K562 (cell line): ENCODE results near the gene PRSS8. TPM values are rescaled to one million over a fixed set of nuclear protein-coding genes. Genes with fewer than 3 reads are reported as not detected.

Experiments used
- ATAC-seq: fragments of 200-7000 bp; cut with Tn5 transposase; 3 replicates; pipeline ENCODE4 v1.9.1; 2020; ENCODE audit warnings: moderate library complexity
- BruUV-seq: library from RNA; stranded (reverse); fragments of 400-500 nt; replicated peaks from 2 replicates; lab custom pipeline; 2021; lab: Mats Ljungman, UMichigan
- CTCF ChIA-PET: fragments of 300-600 bp; formaldehyde crosslinking; extraction: SDS; loops from one replicate; lab custom pipeline; 2021; ENCODE audit warnings: low intra/inter-chr PET ratio; lab: Yijun Ruan, JAX
- POLR2A ChIA-PET: fragments of 300-600, 350-650 bp; sonication (Branson Sonifier 250); formaldehyde crosslinking; extraction: SDS; loops from one replicate; lab custom pipeline; 2021; ENCODE audit warnings: antibody characterized with exemption, inconsistent platforms; lab: Yijun Ruan, JAX
- DNase-seq, 4 experiments: peaks; one replicate each; pipeline versions ENCODE4 v3.0.0 to v3.0.0-alpha.2; 2011 to 2018; ENCODE audit warnings: low spot score in 3 of 4, mixed read lengths in 3 of 4; ENCODE audit errors: extremely low read depth in 1 of 4
- FAIRE-seq: peaks from 2 replicates; lab custom pipeline; 2011; peaks lifted over from hg19 to GRCh38; lab: Jason Lieb, UNC
- H2AFZ ChIP-seq: 2 replicates; pipeline ENCODE4 v1.6.0; 2011; ENCODE audit warnings: low read depth, low read length, control low read depth, inconsistent platforms
- H3K27ac ChIP-seq: fragments of 200-600 bp; 3 replicates; pipeline ENCODE4 v1.8.0; 2011; ENCODE audit warnings: low read depth, mild to moderate bottlenecking, control low read depth, inconsistent platforms, low read length, moderate library complexity, mixed read lengths; ENCODE audit errors: extremely low read depth
- H3K27me3 ChIP-seq, 2 experiments: fragments of 300-600 bp in 1 of 2; 2 replicates in 1 of 2; 3 replicates in 1 of 2; pipeline versions ENCODE4 v1.6.0 to v1.8.0; 2011; ENCODE audit warnings: inconsistent platforms in 2 of 2, low read length in 2 of 2, mild to moderate bottlenecking in 1 of 2, mixed read lengths in 1 of 2, moderate library complexity in 1 of 2; ENCODE audit not compliant: control insufficient read depth in 2 of 2, insufficient read depth in 2 of 2
- H3K36me3 ChIP-seq: fragments of 300-600 bp; 3 replicates; pipeline ENCODE4 v1.8.0; 2011; ENCODE audit warnings: mild to moderate bottlenecking, low read length, inconsistent platforms; ENCODE audit not compliant: control insufficient read depth, insufficient read depth
- H3K4me1 ChIP-seq, 2 experiments: fragments of 200-600 bp in 1 of 2; replicated peaks in 1 of 2; 2 replicates in 1 of 2; 3 replicates in 1 of 2; pipeline versions ENCODE4 v1.5.1 to v1.8.0; 2011; ENCODE audit warnings: inconsistent platforms in 2 of 2, low read length in 2 of 2, mild to moderate bottlenecking in 1 of 2, mixed read lengths in 1 of 2, moderate library complexity in 1 of 2; ENCODE audit not compliant: control insufficient read depth in 2 of 2, insufficient read depth in 2 of 2
- H3K4me2 ChIP-seq: 2 replicates; pipeline ENCODE4 v1.6.1; 2011; ENCODE audit warnings: low read length, control low read depth, inconsistent platforms, mixed read lengths; ENCODE audit not compliant: insufficient read depth
- H3K4me3 ChIP-seq: fragments of 200-600 bp; sonication (generic), shearing (Covaris generic); 2 replicates; pipeline ENCODE4 v1.5.1; 2016; ENCODE audit warnings: control low read depth, inconsistent platforms
- H3K79me2 ChIP-seq: fragments of 200-600 bp; 3 replicates; pipeline ENCODE4 v1.8.0; 2011; ENCODE audit warnings: low read length, inconsistent platforms; ENCODE audit not compliant: control insufficient read depth, insufficient read depth
- H3K9ac ChIP-seq, 2 experiments: 2 replicates each; pipeline versions ENCODE4 v1.6.0 to v1.6.1; 2011; ENCODE audit warnings: low read depth in 2 of 2, low read length in 2 of 2, control low read depth in 1 of 2, inconsistent platforms in 1 of 2, mild to moderate bottlenecking in 1 of 2, mixed read lengths in 1 of 2; ENCODE audit not compliant: insufficient read depth in 1 of 2
- H3K9me1 ChIP-seq: one replicate; pipeline ENCODE4 v1.6.0; 2011; ENCODE audit warnings: inconsistent platforms, mild to moderate bottlenecking, low read length, moderate library complexity; ENCODE audit not compliant: control insufficient read depth, insufficient read depth
- H3K9me3 ChIP-seq: replicated peaks from 2 replicates; pipeline ENCODE4 v1.5.1; 2011; ENCODE audit warnings: low read depth, low read length, inconsistent platforms; ENCODE audit not compliant: control insufficient read depth, insufficient read depth
- H4K20me1 ChIP-seq: replicated peaks from 2 replicates; pipeline ENCODE4 v1.6.1; 2011; ENCODE audit warnings: low read length, inconsistent platforms, mixed read lengths; ENCODE audit not compliant: control insufficient read depth, insufficient read depth
- CEBPB ChIP-seq: fragments of 450-650 bp; IDR thresholded peaks from 2 replicates; pipeline ENCODE4 v1.6.1; 2016; ENCODE audit warnings: missing genetic modification characterization, missing compliant biosample characterization
- CXXC5 ChIP-seq: fragments of 250-450 bp; sonication (Bioruptor Pico); IDR thresholded peaks from 2 replicates; pipeline ENCODE4 v1.8.0; 2022; ENCODE audit warnings: inconsistent platforms, mild to moderate bottlenecking, moderate library complexity
- NFIC ChIP-seq: fragments of 450-650 bp; IDR thresholded peaks from 2 replicates; pipeline ENCODE4 v1.6.1; 2017; ENCODE audit warnings: mild to moderate bottlenecking, inconsistent platforms
- POLR2B ChIP-seq: fragments of 450-650 bp; IDR thresholded peaks from 2 replicates; pipeline ENCODE4 v1.6.1; 2018; ENCODE audit warnings: low read depth; ENCODE audit not compliant: partially characterized antibody
- WGBS: fragments of 100-300 bp; shearing (Covaris generic); methylation state at CpG from one replicate; pipeline ENCODE4 v1.1.6; 2016; ENCODE audit warnings: low coverage, mixed read lengths; ENCODE audit not compliant: insufficient coverage; ENCODE audit errors: missing lambda C conversion rate; 5-methylcytosine and 5-hydroxymethylcytosine counted together
- in situ Hi-C: fragments of 300-500 bp; cut with MboI; formaldehyde crosslinking; loops from 4 replicates; pipeline ENCODE4 v1.15.0; 2018; ENCODE audit warnings: inconsistent platforms, mixed read lengths
- intact Hi-C: fragments of 100-400 bp; cut with micrococcal nuclease; formaldehyde crosslinking; loops from 2 replicates; pipeline ENCODE4 v1.14.2; 2022
- polyA plus RNA-seq, 8 experiments: library from polyadenylated mRNA; depleted of rRNA in 4 of 8; stranded (reverse) in 5 of 8; unstranded in 3 of 8; fragments of >200 nt; fragmentation: Nextera tagmentation in 2 of 8; fragmentation: Illumina TruSeq in 1 of 8; extraction: Ambion mirVana in 2 of 8; extraction: Trizol in 1 of 8; gene quantifications; 2 replicates each; pipeline versions ENCODE4 v1.2.1 to v1.2.3, GENCODE V29; 2011 to 2014; ENCODE audit warnings: inconsistent platforms in 1 of 8, missing spikeins in 1 of 8
- total RNA-seq, 7 experiments: library from RNA; depleted of rRNA in 6 of 7; stranded (reverse); fragments of >200 nt in 6 of 7; fragmentation: Illumina TruSeq in 2 of 7; extraction: Trizol in 2 of 7; gene quantifications; 2 replicates each; pipeline versions ENCODE4 v1.2.1 to v1.2.3, GENCODE V29; 2011 to 2021; ENCODE audit warnings: low replicate concordance in 1 of 7
- TF ChIP-seq, protein P1 (sequence below): sonication (generic); formaldehyde crosslinking; IDR thresholded peaks from 2 replicates; pipeline ENCODE4 v1.9.0; 2022; ENCODE audit warnings: mild to moderate bottlenecking, missing genetic modification reagents
- TF ChIP-seq, protein P2 (sequence below), 2 experiments: fragments of 450-650 bp in 1 of 2; sonication (generic) in 1 of 2; formaldehyde crosslinking in 1 of 2; IDR thresholded peaks in 1 of 2; conservative IDR thresholded peaks in 1 of 2; 2 replicates each; pipeline versions ENCODE4 v1.6.1 to v1.8.1; 2016 to 2023; ENCODE audit warnings: mild to moderate bottlenecking in 2 of 2, moderate library complexity in 2 of 2, inconsistent platforms in 1 of 2, missing genetic modification reagents in 1 of 2

PRSS8 gene
- total and polyA plus RNA-seq, 9 of the 15 experiments (the other 6 are each of a cell fraction or from before 2014, with no cell fraction given) = 0.25 to 3.9 (median 1.3) TPM; not detected in 1

DNA sequence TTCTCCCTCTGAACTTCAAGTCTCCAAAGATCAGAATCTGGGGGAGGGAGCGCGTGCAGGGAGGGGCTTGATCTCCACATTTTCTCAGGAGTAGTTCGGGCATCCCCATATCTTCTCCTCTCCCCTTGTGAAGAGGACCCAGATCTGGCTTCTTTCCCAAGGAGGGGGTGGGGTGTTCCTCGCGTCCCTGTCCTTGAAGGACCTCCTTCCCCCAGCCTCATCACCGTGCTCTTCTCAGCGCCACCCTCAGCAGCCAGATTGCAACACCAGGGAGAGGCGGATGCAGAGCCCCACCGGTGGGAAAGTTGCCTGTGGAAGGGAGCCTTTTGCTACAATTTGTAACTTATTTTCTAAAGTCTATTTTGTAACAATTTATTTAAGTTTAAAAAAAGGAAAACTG is 52.4 kb downstream of the PRSS8 start:
- peak; percentile 24 for ATAC-seq
- H2AFZ ChIP-seq = no peak overlapping the region
- peaks cover 7% of the 10 kb centered on the region; the same call in 2 of the 3 replicates for H3K79me2 ChIP-seq
- no peak overlapping the region for H3K4me2 ChIP-seq
- in situ Hi-C loops = no loop called here
- no peak overlapping the region for H3K4me3 ChIP-seq
- H3K27me3 ChIP-seq = no peaks in the 10 kb centered on the region
- FAIRE-seq = no peak
- peak in 2 of 4 experiments; percentile 20 to 45 for DNase-seq
- TF ChIP-seq CXXC5 (CRISPR knock-in tag) = 0 out of 2 replicates have a peak, but pooled peaks have one; percentile 26
- TF ChIP-seq, protein P1, sequence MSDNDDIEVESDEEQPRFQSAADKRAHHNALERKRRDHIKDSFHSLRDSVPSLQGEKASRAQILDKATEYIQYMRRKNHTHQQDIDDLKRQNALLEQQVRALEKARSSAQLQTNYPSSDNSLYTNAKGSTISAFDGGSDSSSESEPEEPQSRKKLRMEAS = no peak
- TF ChIP-seq CEBPB = peak; percentile 87
- TF ChIP-seq, protein P2, sequence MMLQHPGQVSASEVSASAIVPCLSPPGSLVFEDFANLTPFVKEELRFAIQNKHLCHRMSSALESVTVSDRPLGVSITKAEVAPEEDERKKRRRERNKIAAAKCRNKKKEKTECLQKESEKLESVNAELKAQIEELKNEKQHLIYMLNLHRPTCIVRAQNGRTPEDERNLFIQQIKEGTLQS (IDR thresholded peaks at IDR 0.05) = no peak
- TF ChIP-seq, protein P2 (CRISPR knock-in tag; conservative IDR thresholded peaks at IDR 0.05) = no peak
- TF ChIP-seq POLR2B = peak; percentile 2
- TF ChIP-seq NFIC = peak; percentile 61
- POLR2A ChIA-PET = interaction anchor here (0.8 to 2.5 kb wide), 4 partner anchors 9 to 97 kb away, joined by 3 to 15 read pairs (median 4); partner anchors contain the start of genes VKORC1 and ZNF668
- H3K9me1 ChIP-seq = no peaks in the 10 kb centered on the region
- peaks cover 0 to 79% of the 10 kb centered on the region in 2 experiments; a peak in 3 of 5 replicates for H3K4me1 ChIP-seq
- H3K27ac ChIP-seq = no peak overlapping the region
- H3K9ac ChIP-seq = peak overlapping the region in 1 of 2 experiments; percentile 37; a peak in 1 of 4 replicates
- intact Hi-C loops = no loop called here
- 38% methylated on average over 6 of the region's 9 CpGs for WGBS
- BruUV-seq = no TSS peak
- 0 out of 2 replicates have a peak, but pooled peaks cover 5% of the 10 kb centered on the region for H4K20me1 ChIP-seq
- H3K36me3 ChIP-seq = peaks cover 67% of the 10 kb centered on the region; the same call in 2 of the 3 replicates
- CTCF ChIA-PET = no interaction called here
- H3K9me3 ChIP-seq = no peaks in the 10 kb centered on the region
